ENCODE data around the gene CARD6. TPM values are rescaled to one million over a fixed set of nuclear protein-coding genes. Genes with fewer than 3 reads are reported as not detected.
"Not testable (repeated sequence)": the region's sequence is repeated elsewhere in the genome, so short reads cannot be mapped to it uniquely, and the experiment has no call there.

CARD6 gene
- total RNA-seq, 1 experiment from 2014 or later, result 0.49 TPM

GRCh38 chr5:40794340-40794739, 46.8 kb upstream of the CARD6 start:
- H3K27ac ChIP-seq (ENCODE audit: low read length); H3K27me3 ChIP-seq (ENCODE audit: control insufficient read depth, insufficient read depth, low read length); POLR2A ChIA-PET; H3K36me3 ChIP-seq (ENCODE audit: control insufficient read depth, insufficient read depth, low read length); DNase-seq (ENCODE audit: low read depth, low spot score); in situ Hi-C loops (cut with HindIII; ENCODE audit: low pct_unique_long_range_greater_than_20kb, low sequenced_read_pairs); CTCF ChIA-PET; BruUV-seq (replicated peaks); intact Hi-C loops (cut with micrococcal nuclease; ENCODE audit: unreplicated experiment); H3K9me3 ChIP-seq (ENCODE audit: control insufficient read depth, insufficient read depth, low read depth, low read length); H3K4me3 ChIP-seq (ENCODE audit: low read depth in 2 of 2, low read length in 2 of 2); ATAC-seq: not testable (repeated sequence)
- H3K4me1 ChIP-seq (ENCODE audit: control insufficient read depth, insufficient read depth, low read length), result peaks cover 22% of the 10 kb centered on the region

GRCh38 chr5:40794877-40795276, 46.3 kb upstream of the CARD6 start:
- H3K9me3 ChIP-seq (ENCODE audit: control insufficient read depth, insufficient read depth, low read depth, low read length); DNase-seq (ENCODE audit: low read depth, low spot score); ATAC-seq; intact Hi-C loops (cut with micrococcal nuclease; ENCODE audit: unreplicated experiment); in situ Hi-C loops (cut with HindIII; ENCODE audit: low pct_unique_long_range_greater_than_20kb, low sequenced_read_pairs); H3K36me3 ChIP-seq (ENCODE audit: control insufficient read depth, insufficient read depth, low read length); BruUV-seq (replicated peaks); POLR2A ChIA-PET; CTCF ChIA-PET; H3K27me3 ChIP-seq (ENCODE audit: control insufficient read depth, insufficient read depth, low read length); H3K27ac ChIP-seq (ENCODE audit: low read length); H3K4me3 ChIP-seq (ENCODE audit: low read depth in 2 of 2, low read length in 2 of 2): not testable (repeated sequence)
- H3K4me1 ChIP-seq (ENCODE audit: control insufficient read depth, insufficient read depth, low read length), result peaks cover 27% of the 10 kb centered on the region

- no peak for TF ChIP-seq TCF7L2 (IDR thresholded peaks at IDR 0.05; ENCODE audit: low read depth, low read length)
- no peak for TF ChIP-seq CTCF (IDR thresholded peaks at IDR 0.05)
- no peak for TF ChIP-seq SIN3A (IDR thresholded peaks at IDR 0.05; ENCODE audit: borderline replicate concordance, insufficient read depth, low read depth, low read length)
- no peak for TF ChIP-seq POLR2AphosphoS5 (IDR thresholded peaks at IDR 0.05; ENCODE audit: low read depth, low read length)
- TF ChIP-seq REST (IDR thresholded peaks at IDR 0.05; ENCODE audit: insufficient read depth in 1 of 2, low read depth in 2 of 2, low read length in 1 of 2), result no peak
- no peaks in the 10 kb centered on the region for H3K9me3 ChIP-seq (ENCODE audit: control insufficient read depth, insufficient read depth, low read depth, low read length)
- ATAC-seq (no peak), DNase-seq (ENCODE audit: low read depth, low spot score) (no peak)
- no peaks in the 10 kb centered on the region for H3K27me3 ChIP-seq (ENCODE audit: control insufficient read depth, insufficient read depth, low read length)
- CTCF ChIA-PET, result no interaction called here
- in situ Hi-C loops (cut with HindIII; ENCODE audit: low pct_unique_long_range_greater_than_20kb, low sequenced_read_pairs), result no loop called here
- POLR2A ChIA-PET, result no interaction called here
- peaks cover 22% of the 10 kb centered on the region for H3K4me1 ChIP-seq (ENCODE audit: control insufficient read depth, insufficient read depth, low read length)
- H3K36me3 ChIP-seq (ENCODE audit: control insufficient read depth, insufficient read depth, low read length), result peaks cover 3% of the 10 kb centered on the region; the same call in 1 of the 2 replicates
- peak overlapping the region; percentile 94 to 96 for H3K4me3 ChIP-seq (ENCODE audit: low read depth in 2 of 2, low read length in 2 of 2)
- TSS peak; percentile 67 for BruUV-seq (replicated peaks)
- intact Hi-C loops (cut with micrococcal nuclease; ENCODE audit: unreplicated experiment), result no loop called here
- H3K27ac ChIP-seq (ENCODE audit: low read length), result peak overlapping the region; percentile 94
These were observed 44.7 kb upstream of the CARD6 start for GRCh38 chr5:40796487-40796889.

Data from Panc1 (cell line).